ENCODE data around the gene PANK2.

The PANK2 gene

DNA sequence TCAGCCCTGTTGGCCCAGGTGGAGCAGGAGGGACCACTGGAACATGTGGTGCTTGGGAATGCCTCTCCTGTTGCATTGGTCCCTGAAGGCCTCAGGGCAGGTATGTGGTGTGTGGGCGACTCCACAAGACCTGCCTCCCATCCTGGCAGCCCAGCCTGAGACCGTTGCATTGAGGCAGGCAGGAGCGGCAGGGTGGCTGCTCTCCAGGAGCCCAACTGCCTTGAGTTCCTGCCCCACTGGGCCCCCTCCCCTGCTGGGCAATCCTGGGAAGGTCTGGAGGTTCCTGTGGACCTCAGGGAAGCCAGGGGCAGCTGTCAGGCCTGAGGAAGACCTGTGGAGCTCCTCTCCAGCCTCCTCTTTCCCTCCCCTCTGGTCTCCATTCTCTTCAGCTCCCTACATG is 22.7 kb upstream of the PANK2 start:
- peak overlapping the region; percentile 54 for H3K27ac ChIP-seq
- no peak for DNase-seq (ENCODE audit: low spot score)
- TF ChIP-seq, protein P1, sequence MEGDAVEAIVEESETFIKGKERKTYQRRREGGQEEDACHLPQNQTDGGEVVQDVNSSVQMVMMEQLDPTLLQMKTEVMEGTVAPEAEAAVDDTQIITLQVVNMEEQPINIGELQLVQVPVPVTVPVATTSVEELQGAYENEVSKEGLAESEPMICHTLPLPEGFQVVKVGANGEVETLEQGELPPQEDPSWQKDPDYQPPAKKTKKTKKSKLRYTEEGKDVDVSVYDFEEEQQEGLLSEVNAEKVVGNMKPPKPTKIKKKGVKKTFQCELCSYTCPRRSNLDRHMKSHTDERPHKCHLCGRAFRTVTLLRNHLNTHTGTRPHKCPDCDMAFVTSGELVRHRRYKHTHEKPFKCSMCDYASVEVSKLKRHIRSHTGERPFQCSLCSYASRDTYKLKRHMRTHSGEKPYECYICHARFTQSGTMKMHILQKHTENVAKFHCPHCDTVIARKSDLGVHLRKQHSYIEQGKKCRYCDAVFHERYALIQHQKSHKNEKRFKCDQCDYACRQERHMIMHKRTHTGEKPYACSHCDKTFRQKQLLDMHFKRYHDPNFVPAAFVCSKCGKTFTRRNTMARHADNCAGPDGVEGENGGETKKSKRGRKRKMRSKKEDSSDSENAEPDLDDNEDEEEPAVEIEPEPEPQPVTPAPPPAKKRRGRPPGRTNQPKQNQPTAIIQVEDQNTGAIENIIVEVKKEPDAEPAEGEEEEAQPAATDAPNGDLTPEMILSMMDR (conservative IDR thresholded peaks at IDR 0.05; ENCODE audit: low read depth): no peak
- ChIA-PET POLR2A (ENCODE audit: low non-redundant PET) (no interaction called here), CTCF (no interaction called here)

DNA sequence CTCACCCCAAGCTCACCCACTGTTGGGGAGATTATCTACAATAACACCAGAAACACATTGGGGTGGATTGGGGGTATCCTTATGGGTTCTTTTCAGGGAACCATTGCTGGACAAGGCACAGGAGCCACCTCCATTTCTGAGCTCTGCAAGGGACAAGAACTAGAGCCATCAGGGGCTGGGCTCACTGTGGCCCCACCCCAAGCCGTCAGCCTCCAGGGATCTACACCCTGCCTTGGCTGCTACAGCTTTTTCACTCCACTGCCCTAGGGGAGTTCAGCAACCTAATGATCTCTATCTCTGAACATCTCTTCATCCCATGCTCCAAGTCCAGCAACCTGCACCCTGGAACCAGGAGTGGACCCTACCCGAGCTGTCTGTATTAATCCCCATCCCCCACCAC is 21.4 kb upstream of the PANK2 start:
- POLR2A ChIA-PET (ENCODE audit: low non-redundant PET): interaction anchor here (0.6 kb wide), 2 partner anchors 17 to 28 kb away, joined by 3 to 7 read pairs; no protein-coding TSS in a partner anchor

GRCh38 chr20:3869839-3870634 is 19.1 kb upstream of the PANK2 start:
- TF ChIP-seq, protein P1 (conservative IDR thresholded peaks at IDR 0.05; ENCODE audit: low read depth): no peak
- POLR2A ChIA-PET (ENCODE audit: low non-redundant PET): interaction anchor here (0.6 kb wide), 1 partner anchor 295 kb away, joined by 6 read pairs; no protein-coding TSS in a partner anchor
- H3K27ac ChIP-seq: peak overlapping the region; percentile 35
- DNase-seq (ENCODE audit: low spot score): no peak
- CTCF ChIA-PET: no interaction called here

More for the DNA sequence above, 21.4 kb upstream of the PANK2 start:
- peak overlapping the region; percentile 54 for H3K27ac ChIP-seq
- CTCF ChIA-PET: interaction anchor here (0.8 kb wide), 1 partner anchor 47 kb away, joined by 3 read pairs; the partner anchor contains the start of gene AP5S1
- TF ChIP-seq, protein P1 (conservative IDR thresholded peaks at IDR 0.05; ENCODE audit: low read depth): no peak
- no peak for DNase-seq (ENCODE audit: low spot score)

DNA sequence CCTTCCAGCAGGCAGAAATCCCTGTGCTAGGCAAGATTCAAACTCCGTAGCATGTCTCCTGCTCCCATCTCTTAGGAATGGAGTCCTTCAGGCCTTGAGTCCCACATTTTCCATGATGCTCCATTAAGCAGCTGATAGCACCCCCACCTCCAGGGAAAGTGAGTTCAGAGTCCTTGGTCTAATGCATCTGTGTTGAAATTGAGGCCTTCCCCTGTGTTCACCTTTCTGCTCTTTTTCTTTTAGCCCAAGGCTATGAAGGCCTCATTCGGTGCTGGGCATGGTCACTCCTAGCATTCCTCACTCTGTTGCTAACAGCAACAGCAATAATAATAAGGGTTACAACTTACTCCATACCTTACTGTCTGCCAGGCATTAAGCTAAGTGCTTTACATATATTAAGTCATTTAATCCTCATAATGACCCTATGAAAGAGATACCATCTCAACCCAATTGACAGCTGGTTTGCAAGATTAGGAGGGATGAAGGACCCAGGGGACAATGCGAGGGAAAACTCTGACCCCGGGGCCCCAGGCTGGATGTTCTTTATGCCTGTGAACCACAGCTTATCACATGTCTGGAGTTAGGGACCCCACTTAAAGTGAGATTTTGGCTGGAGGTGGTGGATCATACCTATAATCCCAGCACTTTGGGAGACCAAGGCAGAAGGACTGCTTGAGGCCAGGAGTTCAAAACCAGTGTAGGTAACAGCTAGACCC is 17.5 kb upstream of the PANK2 start:
- CTCF ChIA-PET: no interaction called here
- POLR2A ChIA-PET (ENCODE audit: low non-redundant PET): no interaction called here
- DNase-seq (ENCODE audit: low spot score): peak; percentile 50
- TF ChIP-seq, protein P1 (conservative IDR thresholded peaks at IDR 0.05; ENCODE audit: low read depth): no peak
- peak overlapping the region; percentile 19; the same call in 1 of the 2 replicates for H3K27ac ChIP-seq

DNA sequence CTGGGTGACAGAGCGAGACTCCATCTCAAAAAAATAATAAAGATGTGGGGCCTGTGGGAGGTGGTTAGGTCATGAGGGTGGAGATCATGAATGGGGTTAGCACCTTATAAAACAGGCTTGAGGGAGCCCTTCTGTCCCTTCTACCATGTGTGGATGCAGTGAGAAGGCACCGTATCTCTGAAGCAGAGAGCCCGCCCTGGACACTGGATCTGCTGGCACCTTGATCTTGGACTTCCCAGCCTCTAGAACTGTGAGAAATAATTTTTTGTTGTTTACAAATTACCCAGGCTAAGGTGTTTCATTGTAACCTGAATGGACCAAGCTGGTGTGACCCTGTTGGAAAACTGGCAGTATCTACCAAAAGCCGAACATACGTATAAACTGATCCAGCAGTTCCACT is 15.7 kb upstream of the PANK2 start:
- H3K27ac ChIP-seq: no peak overlapping the region
- TF ChIP-seq, protein P1 (conservative IDR thresholded peaks at IDR 0.05; ENCODE audit: low read depth): no peak
- no peak for DNase-seq (ENCODE audit: low spot score)
- CTCF ChIA-PET: interaction anchor here (0.6 kb wide), 2 partner anchors 11 to 140 kb away, joined by 3 to 4 read pairs; no protein-coding TSS in a partner anchor
- POLR2A ChIA-PET (ENCODE audit: low non-redundant PET): interaction anchor here (0.6 kb wide), 2 partner anchors 21 to 105 kb away, joined by 3 to 5 read pairs; no protein-coding TSS in a partner anchor

- POLR2A ChIA-PET (ENCODE audit: low non-redundant PET): interaction anchor here (0.6 kb wide), 1 partner anchor 20 kb away, joined by 5 read pairs; no protein-coding TSS in a partner anchor
- DNase-seq (ENCODE audit: low spot score): no peak
- CTCF ChIA-PET: interaction anchor here (0.6 kb wide), 1 partner anchor 140 kb away, joined by 3 read pairs; no protein-coding TSS in a partner anchor
- TF ChIP-seq, protein P1 (conservative IDR thresholded peaks at IDR 0.05; ENCODE audit: low read depth): no peak
- 0 out of 2 replicates have a peak overlapping the region, but pooled peaks have one; percentile 7 for H3K27ac ChIP-seq
Measured at GRCh38 chr20:3874194-3874844, 14.9 kb upstream of the PANK2 start.

Measured in RWPE1 (cell line).